ENCODE results near the gene PLA2G4F.

Gene PLA2G4F

GRCh38 chr15:42163947-42164550, 7.6 kb upstream of the PLA2G4F start:
- DNase-seq = no peak

DNA sequence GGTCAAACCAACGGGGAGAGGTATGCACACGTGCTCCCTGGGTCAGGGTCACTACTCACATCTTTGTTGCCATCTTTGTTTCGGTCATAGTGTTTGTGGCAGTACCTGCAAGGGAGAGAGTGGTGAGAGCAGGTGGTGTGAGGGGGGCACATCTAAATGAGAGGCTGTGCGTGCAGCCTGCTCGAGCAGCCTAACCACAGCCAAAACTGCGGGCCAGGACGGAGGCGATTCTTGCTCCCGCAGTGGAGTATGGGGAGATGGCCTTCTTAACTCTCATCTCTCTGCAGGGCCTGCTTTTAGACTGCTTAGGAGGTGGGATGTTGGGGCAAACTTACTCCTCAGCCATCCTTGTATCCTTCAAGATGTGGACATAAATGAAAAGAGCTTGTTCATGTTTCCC, 6.9 kb upstream of the PLA2G4F start:
- DNase-seq = no peak

GRCh38 chr15:42160136-42160535, 3.7 kb upstream of the PLA2G4F start:
- no peak for DNase-seq

- DNase-seq = no peak
Measured at GRCh38 chr15:42159381-42160015, 3.1 kb upstream of the PLA2G4F start.

DNA sequence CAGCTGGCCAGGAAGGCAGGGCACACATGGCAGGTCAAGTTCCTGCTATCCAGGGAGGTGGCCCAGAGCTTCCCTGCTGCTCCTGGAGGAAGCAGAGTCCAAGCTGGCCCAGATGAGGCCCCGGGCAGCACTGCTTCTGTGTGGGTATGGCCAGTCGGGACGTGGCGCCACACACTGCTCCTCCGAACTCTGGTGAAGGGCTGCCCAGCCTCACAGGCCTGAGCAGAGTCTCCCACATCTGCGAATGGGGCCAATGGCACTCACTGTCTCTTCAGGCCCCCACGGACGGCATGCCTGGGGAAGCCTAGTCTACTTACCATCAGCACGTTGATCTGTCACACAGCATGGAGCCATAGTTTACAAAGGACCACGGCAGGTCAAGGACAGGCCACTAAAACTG, 2.5 kb upstream of the PLA2G4F start:
- no peak for DNase-seq

DNA sequence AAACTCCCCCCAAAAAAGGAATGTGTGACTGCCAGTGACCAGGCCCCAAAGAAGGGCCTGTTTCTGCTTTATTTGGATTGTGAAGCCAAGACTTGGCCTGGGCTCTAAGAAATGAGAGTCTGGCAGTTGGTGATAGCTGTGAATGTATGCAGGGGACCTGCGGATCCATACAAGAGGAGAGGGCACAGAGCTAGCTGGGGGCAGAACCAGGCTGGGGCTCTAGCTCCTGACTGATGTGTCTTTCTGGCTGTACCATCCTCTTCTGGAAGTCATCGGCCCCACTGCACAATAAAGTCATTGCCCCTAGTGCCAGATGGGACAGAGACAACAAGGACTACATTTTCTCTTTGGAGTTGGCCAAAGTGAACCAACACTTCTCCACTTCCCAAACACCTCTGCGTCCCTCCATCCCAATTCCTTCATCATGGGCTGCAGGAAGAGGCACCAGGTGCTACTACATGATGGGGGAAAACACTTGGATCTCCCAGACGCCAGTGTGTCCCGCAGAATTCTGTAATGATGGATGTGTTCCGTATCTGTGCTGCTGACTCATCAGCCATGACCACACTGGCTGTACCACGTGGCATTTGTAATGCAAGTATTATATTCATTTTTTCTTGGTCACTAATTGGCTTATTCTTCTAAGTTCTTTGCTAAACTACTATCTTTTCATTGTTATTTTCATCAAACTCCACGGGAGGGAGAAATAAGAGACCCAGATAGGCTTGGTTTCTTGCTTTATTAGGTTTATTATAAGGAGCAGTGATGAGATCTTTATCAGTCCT, 1.7 kb upstream of the PLA2G4F start:
- no peak for DNase-seq

DNA sequence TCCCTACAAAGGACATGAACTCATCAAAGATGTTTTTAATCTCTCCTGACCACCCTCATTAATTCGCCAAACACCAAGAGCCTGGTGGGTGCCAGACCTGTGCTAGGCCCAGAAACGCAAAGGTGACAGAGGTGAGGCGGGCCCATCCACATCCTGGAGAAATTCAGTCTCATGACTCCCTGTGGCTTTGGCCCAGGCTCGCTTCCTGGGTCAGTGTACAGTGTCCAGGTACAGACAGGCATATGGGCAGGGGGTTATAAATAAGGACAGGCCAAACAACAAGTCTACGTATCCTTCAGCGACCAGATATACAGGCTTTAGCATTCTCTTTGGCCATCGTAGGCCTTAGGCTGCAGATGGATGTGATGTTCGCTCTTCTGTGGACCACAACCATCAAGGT, 945 bp upstream of the PLA2G4F start:
- no peak for DNase-seq

- DNase-seq = no peak
Measured at GRCh38 chr15:42155546-42156242, 742 bp downstream of the PLA2G4F start.

DNA sequence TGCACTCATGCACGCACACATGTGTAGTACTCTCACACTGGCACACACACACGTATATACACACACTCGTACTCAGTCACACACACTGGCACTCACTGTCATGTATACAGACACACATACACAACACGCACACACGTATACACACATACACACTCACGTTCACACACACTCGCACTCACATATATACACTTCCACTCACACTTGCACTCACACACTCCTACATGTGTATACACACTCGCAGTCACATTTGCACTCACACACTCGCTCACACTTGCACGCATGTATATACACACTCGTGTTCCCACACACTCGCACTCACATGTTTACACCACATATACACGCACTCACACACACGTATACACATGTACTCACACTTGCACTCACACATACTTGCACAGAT, 1.5 kb downstream of the PLA2G4F start:
- DNase-seq = no peak

DNA sequence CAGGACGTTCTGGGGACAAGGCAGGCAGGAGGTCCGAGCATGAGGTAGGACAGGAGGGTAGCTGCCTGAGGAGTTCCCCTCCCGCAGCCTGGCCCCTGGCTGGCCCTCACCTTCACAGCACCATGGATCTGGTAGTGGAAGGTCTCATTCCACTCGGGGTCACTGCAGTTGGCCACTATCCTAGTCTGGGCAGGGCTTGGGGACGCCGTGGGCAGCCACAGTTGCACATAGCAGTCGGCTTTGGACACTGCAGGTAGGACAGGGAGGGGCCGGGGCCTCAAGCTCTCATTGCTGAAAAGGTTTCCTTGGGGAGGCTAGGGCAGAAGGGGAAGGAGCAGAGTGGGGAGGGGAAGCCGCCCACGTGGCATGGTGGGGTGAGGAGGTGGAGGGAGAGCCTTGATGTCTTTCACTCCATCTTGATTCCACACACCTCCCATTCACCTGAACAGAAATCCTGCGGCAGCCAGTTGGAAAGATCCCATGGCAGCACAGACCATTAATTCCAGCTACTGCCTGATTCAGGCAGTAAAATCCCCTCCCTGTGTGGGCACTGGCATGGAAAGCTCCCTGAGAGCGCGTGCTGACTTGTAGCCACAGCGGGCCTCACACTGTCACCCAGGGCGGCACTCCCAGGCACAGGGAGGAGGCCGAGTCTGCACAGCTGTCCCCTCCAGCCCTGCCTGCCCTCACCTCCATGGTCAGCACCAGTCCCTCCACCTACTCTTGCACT, 2.1 kb downstream of the PLA2G4F start:
- DNase-seq = no peak

DNA sequence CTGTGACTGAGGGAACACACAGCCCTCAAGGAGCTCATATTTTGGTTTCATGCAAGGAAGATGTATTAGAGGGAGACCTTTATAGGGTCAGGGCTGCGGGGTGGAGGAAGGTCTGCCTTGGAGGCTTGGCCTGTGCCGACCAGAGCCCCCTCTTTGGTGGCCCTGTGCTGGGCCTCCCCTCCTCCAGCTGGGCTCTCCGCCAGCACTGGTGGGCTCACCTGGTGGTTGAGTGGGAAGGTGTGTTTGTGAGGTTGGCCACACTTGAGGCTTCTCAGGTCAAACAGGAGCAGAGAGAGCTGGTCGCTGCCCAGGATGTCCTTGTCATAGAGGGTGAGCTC, 2.6 kb downstream of the PLA2G4F start:
- DNase-seq = no peak

DNA sequence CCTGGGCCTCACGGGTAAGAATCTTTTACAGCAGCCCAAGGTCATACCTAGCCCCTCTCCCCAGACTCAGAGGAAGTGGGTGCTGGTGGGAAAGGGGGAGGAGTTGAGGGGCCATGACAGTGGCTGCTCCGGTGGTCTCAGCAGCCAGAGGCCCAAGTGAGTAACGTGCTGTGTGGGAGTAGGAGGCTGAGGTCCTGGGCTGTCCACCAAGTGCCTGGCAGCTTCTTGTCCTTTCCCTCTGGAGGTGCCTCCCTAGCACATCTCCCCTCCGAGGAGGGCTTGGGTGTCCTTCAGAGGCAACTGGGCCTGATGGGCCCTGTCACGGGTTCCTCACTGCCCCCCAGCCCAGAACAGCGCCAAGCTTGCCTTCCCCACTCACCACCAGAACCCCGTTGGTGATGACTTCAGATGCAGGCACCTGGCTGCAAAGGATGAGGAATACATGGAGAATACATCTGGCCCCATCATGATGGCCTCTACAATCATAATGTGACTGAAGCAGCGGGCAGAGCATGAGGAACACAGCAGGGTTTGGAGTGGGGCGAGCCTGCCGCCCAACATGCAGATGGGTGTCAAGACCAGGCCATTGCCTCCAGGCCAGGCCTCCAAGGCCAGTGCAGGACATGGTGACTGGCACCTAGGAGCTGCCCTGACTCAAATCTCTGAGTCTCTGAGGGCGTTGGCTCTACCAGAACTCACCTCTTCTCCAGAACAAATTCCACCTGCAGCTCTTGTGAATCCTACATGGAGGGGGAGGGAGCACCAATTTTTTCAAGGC, 3.3 kb downstream of the PLA2G4F start:
- DNase-seq = no peak

GRCh38 chr15:42152196-42152920, 4.1 kb downstream of the PLA2G4F start:
- DNase-seq = no peak

DNA sequence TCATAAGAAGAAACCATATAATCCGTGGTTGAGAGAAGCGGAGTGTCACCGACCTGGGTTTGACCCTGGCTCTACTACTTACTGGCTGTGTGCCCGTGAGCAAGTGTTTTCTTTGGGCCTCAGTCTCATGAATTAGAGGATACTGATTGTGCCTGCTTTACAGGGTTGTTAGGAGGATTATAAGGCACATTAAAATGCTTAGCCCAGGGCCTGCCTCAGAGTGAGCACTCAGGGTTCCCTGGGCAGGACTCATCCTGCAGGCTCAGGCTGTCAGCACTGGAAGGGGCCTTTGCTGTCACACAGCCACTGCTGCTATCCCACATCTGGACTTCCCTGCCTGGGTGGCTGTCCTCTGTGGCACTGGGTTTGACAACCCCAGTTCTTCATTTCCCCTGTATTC, 4.7 kb downstream of the PLA2G4F start:
- no peak for DNase-seq

GRCh38 chr15:42151141-42151561, 5.3 kb downstream of the PLA2G4F start:
- no peak for DNase-seq

DNA sequence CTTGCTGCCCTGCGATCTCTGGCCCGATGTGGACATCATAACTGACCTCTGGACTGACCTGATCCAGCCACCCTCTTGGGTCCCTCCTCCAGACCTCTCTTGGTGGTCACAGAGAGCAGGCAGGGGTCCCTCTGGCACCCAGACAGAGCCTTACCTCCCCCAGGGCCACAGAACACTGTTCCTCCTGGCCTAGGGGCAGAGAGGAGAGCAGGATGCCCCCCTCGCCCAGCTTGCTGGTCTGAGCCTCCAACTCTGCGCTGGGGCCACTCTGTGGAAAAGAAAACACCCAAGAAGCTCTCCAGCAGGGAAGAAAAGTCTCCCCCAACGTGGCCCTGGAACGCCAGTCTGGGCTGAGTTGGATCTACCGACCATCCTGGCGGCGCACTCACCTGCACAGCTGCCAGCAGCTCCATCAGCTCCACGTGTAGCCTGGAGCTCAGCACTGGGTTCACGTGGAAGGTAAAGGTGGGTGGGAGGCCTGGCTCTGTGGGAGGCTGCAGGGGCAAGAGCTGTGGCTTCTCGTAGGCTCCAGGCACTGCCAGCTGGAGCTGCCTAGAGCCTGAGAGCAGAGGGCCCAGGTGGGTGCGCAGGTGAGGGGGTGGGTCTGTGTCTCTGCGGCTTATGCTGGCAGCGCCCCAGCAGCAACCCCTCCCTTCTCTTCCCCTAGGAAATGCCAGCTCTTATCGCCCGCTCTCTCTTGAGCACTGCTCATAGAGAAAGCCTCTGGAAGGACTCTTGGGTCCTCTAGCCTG, 6.0 kb downstream of the PLA2G4F start:
- DNase-seq = no peak

GRCh38 chr15:42149493-42150218, 6.8 kb downstream of the PLA2G4F start:
- DNase-seq = no peak

- no peak for DNase-seq
Measured at GRCh38 chr15:42148808-42149492, 7.5 kb downstream of the PLA2G4F start.

- no peak for DNase-seq
Measured at GRCh38 chr15:42147431-42147735, 9.1 kb downstream of the PLA2G4F start.

Data from NCI-H2227 treated with DMSO at 0.1 percent for 48 hours (cell line).